Osteocyte (in vitro differentiated cells): ENCODE data around the gene RFX7. TPM values are rescaled to one million over a fixed set of nuclear protein-coding genes. Genes with fewer than 3 reads are reported as not detected.

Source experiments
- DNase-seq: peaks from one replicate; pipeline ENCODE4 v3.0.0; 2021; ENCODE audit warnings: mixed read lengths; ENCODE audit not compliant: unreplicated experiment; ENCODE audit errors: extremely low spot score
- H3K27ac Mint-ChIP-seq: one replicate; pipeline ENCODE4 v1.8.0; 2021; ENCODE audit warnings: mild to moderate bottlenecking, mixed read lengths; ENCODE audit not compliant: unreplicated experiment
- H3K27me3 Mint-ChIP-seq: one replicate; pipeline ENCODE4 v1.8.0; 2021; ENCODE audit warnings: mixed read lengths; ENCODE audit not compliant: unreplicated experiment
- H3K36me3 Mint-ChIP-seq: one replicate; pipeline ENCODE4 v1.8.0; 2021; ENCODE audit warnings: mixed read lengths; ENCODE audit not compliant: unreplicated experiment
- H3K4me1 Mint-ChIP-seq: one replicate; pipeline ENCODE4 v1.8.0; 2021; ENCODE audit warnings: mixed read lengths; ENCODE audit not compliant: unreplicated experiment
- H3K4me3 Mint-ChIP-seq: one replicate; pipeline ENCODE4 v1.8.0; 2021; ENCODE audit warnings: mild to moderate bottlenecking, moderate library complexity, mixed read lengths; ENCODE audit not compliant: unreplicated experiment
- H3K9me3 Mint-ChIP-seq: one replicate; pipeline ENCODE4 v1.8.0; 2021; ENCODE audit warnings: mixed read lengths; ENCODE audit not compliant: unreplicated experiment
- CTCF ChIP-seq: fragments of 200-600 bp; sonication (generic); IDR thresholded peaks from 2 replicates; pipeline ENCODE4 v1.5.0; 2021; ENCODE audit warnings: antibody characterized with exemption, mild to moderate bottlenecking, moderate library complexity
- total RNA-seq: library from RNA; stranded (reverse); gene quantifications from 2 replicates; pipeline ENCODE4 v1.2.1, GENCODE V29; 2021

The RFX7 gene
- total RNA-seq, 1 donor from 2014 or later: 20.2 TPM

- DNase-seq: no peak
- Mint-ChIP-seq H3K27me3 (no peaks in the 10 kb centered on the region), H3K36me3 (peaks cover 58% of the 10 kb centered on the region), H3K27ac (no peak overlapping the region), H3K4me1 (no peaks in the 10 kb centered on the region), H3K4me3 (no peak overlapping the region), H3K9me3 (peaks cover 3% of the 10 kb centered on the region)
- no peak for TF ChIP-seq CTCF
Measured at GRCh38 chr15:56094171-56094570, 149.5 kb downstream of the RFX7 start.

GRCh38 chr15:56088389-56088788 is 155.3 kb downstream of the RFX7 start:
- H3K27me3 Mint-ChIP-seq: peaks cover 3% of the 10 kb centered on the region
- TF ChIP-seq CTCF: no peak
- H3K9me3 Mint-ChIP-seq: peaks cover 5% of the 10 kb centered on the region
- no peak overlapping the region for H3K27ac Mint-ChIP-seq
- H3K4me1 Mint-ChIP-seq: no peaks in the 10 kb centered on the region
- H3K36me3 Mint-ChIP-seq: peaks cover 16% of the 10 kb centered on the region
- H3K4me3 Mint-ChIP-seq: no peak overlapping the region
- DNase-seq: no peak

- Mint-ChIP-seq H3K27me3 (peaks cover 3% of the 10 kb centered on the region), H3K4me3 (no peak overlapping the region), H3K27ac (no peak overlapping the region), H3K9me3 (peaks cover 5% of the 10 kb centered on the region), H3K4me1 (no peaks in the 10 kb centered on the region), H3K36me3 (peaks cover 12% of the 10 kb centered on the region)
- no peak for DNase-seq
- TF ChIP-seq CTCF: no peak
Measured at GRCh38 chr15:56086566-56086965, 157.1 kb downstream of the RFX7 start.

- DNase-seq: no peak
- Mint-ChIP-seq H3K4me1 (no peaks in the 10 kb centered on the region), H3K9me3 (peaks cover 3% of the 10 kb centered on the region), H3K36me3 (no peaks in the 10 kb centered on the region), H3K27ac (no peak overlapping the region), H3K4me3 (no peak overlapping the region), H3K27me3 (peaks cover 3% of the 10 kb centered on the region)
- TF ChIP-seq CTCF: no peak
Measured at GRCh38 chr15:56082263-56082761, 161.4 kb downstream of the RFX7 start.

GRCh38 chr15:56077081-56077480 is 166.6 kb downstream of the RFX7 start:
- no peak for DNase-seq
- H3K27me3 Mint-ChIP-seq: no peaks in the 10 kb centered on the region
- H3K27ac Mint-ChIP-seq: no peak overlapping the region
- H3K9me3 Mint-ChIP-seq: peaks cover 3% of the 10 kb centered on the region
- peaks cover 4% of the 10 kb centered on the region for H3K4me1 Mint-ChIP-seq
- H3K36me3 Mint-ChIP-seq: no peaks in the 10 kb centered on the region
- TF ChIP-seq CTCF: no peak
- no peak overlapping the region for H3K4me3 Mint-ChIP-seq
